ENCODE results near the gene RAD51B.

RAD51B gene

GRCh38 chr14:67935371-67935770 lies 115.8 kb downstream of the RAD51B start:
- DNase-seq = no peak
- intact Hi-C loops (cut with DNase I) = no loop called here

GRCh38 chr14:67938071-67938470 lies 118.5 kb downstream of the RAD51B start:
- intact Hi-C loops (cut with DNase I) = no loop called here

GRCh38 chr14:67940486-67941455 lies 121.2 kb downstream of the RAD51B start:
- intact Hi-C loops (cut with DNase I) = loop anchor here (5.0 kb wide), 2 partner anchors 302 to 877 kb away; no protein-coding TSS in a partner anchor
- DNase-seq = no peak

More at GRCh38 chr14:67938071-67938470, 118.5 kb downstream of the RAD51B start:
- DNase-seq = no peak

GRCh38 chr14:67941456-67942018 lies 122.0 kb downstream of the RAD51B start:
- intact Hi-C loops (cut with DNase I) = loop anchor here (5.0 kb wide), 2 partner anchors 301 to 876 kb away; no protein-coding TSS in a partner anchor
- DNase-seq = peak in 1 of 42 donors; percentile 6

GRCh38 chr14:67942080-67942710 lies 122.6 kb downstream of the RAD51B start:
- no peak for DNase-seq

GRCh38 chr14:67943947-67944346 lies 124.4 kb downstream of the RAD51B start:
- intact Hi-C loops (cut with DNase I) = loop anchor here (5.0 kb wide), 2 partner anchors 298 to 873 kb away; no protein-coding TSS in a partner anchor

More at GRCh38 chr14:67942080-67942710, 122.6 kb downstream of the RAD51B start:
- intact Hi-C loops (cut with DNase I) = loop anchor here (5.0 kb wide), 2 partner anchors 300 to 875 kb away; no protein-coding TSS in a partner anchor

GRCh38 chr14:67944605-67945004 lies 125.0 kb downstream of the RAD51B start:
- no peak for DNase-seq
- intact Hi-C loops (cut with DNase I) = loop anchor here (5.0 kb wide), 2 partner anchors 298 to 873 kb away; no protein-coding TSS in a partner anchor

More at GRCh38 chr14:67943947-67944346, 124.4 kb downstream of the RAD51B start:
- peak in 36 of 42 donors; percentile 15 to 86 (median 51) for DNase-seq

GRCh38 chr14:67949771-67950170 lies 130.2 kb downstream of the RAD51B start:
- DNase-seq = no peak
- intact Hi-C loops (cut with DNase I) = no loop called here

GRCh38 chr14:67950386-67950785 lies 130.8 kb downstream of the RAD51B start:
- no peak for DNase-seq
- intact Hi-C loops (cut with DNase I) = no loop called here

GRCh38 chr14:67951529-67952135 lies 132.1 kb downstream of the RAD51B start:
- intact Hi-C loops (cut with DNase I) = no loop called here
- DNase-seq = no peak

GRCh38 chr14:67952381-67952780 lies 132.8 kb downstream of the RAD51B start:
- no peak for DNase-seq
- intact Hi-C loops (cut with DNase I) = no loop called here

- intact Hi-C loops (cut with DNase I) = no loop called here
- DNase-seq = no peak
Observed at GRCh38 chr14:67952786-67953185, 133.2 kb downstream of the RAD51B start.

- intact Hi-C loops (cut with DNase I) = no loop called here
- DNase-seq = no peak
Observed at GRCh38 chr14:67955261-67955660, 135.7 kb downstream of the RAD51B start.

GRCh38 chr14:67957946-67958345 lies 138.4 kb downstream of the RAD51B start:
- intact Hi-C loops (cut with DNase I) = no loop called here

GRCh38 chr14:67961676-67962075 lies 142.1 kb downstream of the RAD51B start:
- intact Hi-C loops (cut with DNase I) = no loop called here
- DNase-seq = no peak

More at GRCh38 chr14:67957946-67958345, 138.4 kb downstream of the RAD51B start:
- no peak for DNase-seq

GRCh38 chr14:67962215-67962644 lies 142.7 kb downstream of the RAD51B start:
- DNase-seq = no peak
- intact Hi-C loops (cut with DNase I) = no loop called here

GRCh38 chr14:67963545-67963944 lies 144.0 kb downstream of the RAD51B start:
- DNase-seq = no peak
- intact Hi-C loops (cut with DNase I) = no loop called here

- no peak for DNase-seq
- intact Hi-C loops (cut with DNase I) = no loop called here
Observed at GRCh38 chr14:67963960-67964812, 144.6 kb downstream of the RAD51B start.
